BJ (cell line): ENCODE measurements around the gene AMOTL1. TPM values are rescaled to one million over a fixed set of nuclear protein-coding genes. Genes with fewer than 3 reads are reported as not detected.
"Not testable (repeated sequence)": the region's sequence is repeated elsewhere in the genome, so short reads cannot be mapped to it uniquely, and the experiment has no call there.

Source experiments
- CTCF ChIA-PET: fragments of 350-600 bp; formaldehyde crosslinking; extraction: SDS; loops from one replicate; lab custom pipeline; 2021; ENCODE audit warnings: antibody characterized with exemption, inconsistent platforms; lab: Yijun Ruan, JAX
- POLR2A ChIA-PET: fragments of 300-600 bp; sonication (Branson Sonifier 250); formaldehyde crosslinking; extraction: SDS; loops from one replicate; lab custom pipeline; 2021; ENCODE audit warnings: antibody characterized with exemption; lab: Charles Lee
- DNase-seq: peaks from one replicate; pipeline ENCODE4 v3.0.0-alpha.2; 2011; ENCODE audit warnings: low read depth
- H3K27me3 ChIP-seq: 2 replicates; pipeline ENCODE4 v1.6.0; 2011; ENCODE audit warnings: low read length; ENCODE audit not compliant: control insufficient read depth, insufficient read depth
- H3K36me3 ChIP-seq: 2 replicates; pipeline ENCODE4 v1.5.1; 2011; ENCODE audit warnings: low read length; ENCODE audit not compliant: control insufficient read depth, insufficient read depth
- H3K4me3 ChIP-seq: 2 replicates; pipeline ENCODE4 v1.5.1; 2011; ENCODE audit warnings: low read depth, mild to moderate bottlenecking, control low read depth, low read length
- polyA plus RNA-seq: library from polyadenylated mRNA; depleted of rRNA; stranded (reverse); fragments of >200 nt; gene quantifications from 2 replicates; pipeline ENCODE4 v1.2.3, GENCODE V29; 2011
- TF ChIP-seq, protein P1 (sequence below): IDR thresholded peaks from 2 replicates; pipeline ENCODE4 v1.5.1; 2011; ENCODE audit warnings: low read depth, mild to moderate bottlenecking, control low read depth, inconsistent platforms, low read length, moderate library complexity; ENCODE audit not compliant: insufficient read depth

Gene AMOTL1
- polyA plus RNA-seq, 1 experiment, result 25.5 TPM

DNA sequence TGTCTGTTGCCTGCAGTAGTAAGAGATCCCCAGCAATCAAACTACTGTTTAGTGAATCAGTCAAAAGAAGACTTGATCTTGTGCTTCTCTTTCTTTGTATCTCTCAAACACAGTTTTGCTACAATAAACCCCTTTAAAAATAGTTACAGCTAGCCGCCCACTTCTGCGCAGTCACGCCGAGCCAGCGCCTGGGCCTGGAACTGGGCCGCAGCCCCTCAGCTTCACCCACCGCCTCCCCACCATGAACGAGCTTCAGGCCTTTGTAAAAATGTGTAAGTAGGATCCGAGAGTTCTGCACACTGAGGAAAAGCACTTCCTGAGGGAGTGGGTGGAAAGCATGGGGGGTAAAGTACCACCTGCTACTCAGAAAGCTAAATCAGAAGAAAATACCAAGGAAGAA, 144.7 kb downstream of the AMOTL1 start:
- no peaks in the 10 kb centered on the region for H3K27me3 ChIP-seq
- ChIA-PET POLR2A (no interaction called here), CTCF (interaction anchor here (1.2 kb wide), 1 partner anchor 15 kb away, joined by 3 read pairs; no protein-coding TSS in a partner anchor)
- TF ChIP-seq, protein P1, sequence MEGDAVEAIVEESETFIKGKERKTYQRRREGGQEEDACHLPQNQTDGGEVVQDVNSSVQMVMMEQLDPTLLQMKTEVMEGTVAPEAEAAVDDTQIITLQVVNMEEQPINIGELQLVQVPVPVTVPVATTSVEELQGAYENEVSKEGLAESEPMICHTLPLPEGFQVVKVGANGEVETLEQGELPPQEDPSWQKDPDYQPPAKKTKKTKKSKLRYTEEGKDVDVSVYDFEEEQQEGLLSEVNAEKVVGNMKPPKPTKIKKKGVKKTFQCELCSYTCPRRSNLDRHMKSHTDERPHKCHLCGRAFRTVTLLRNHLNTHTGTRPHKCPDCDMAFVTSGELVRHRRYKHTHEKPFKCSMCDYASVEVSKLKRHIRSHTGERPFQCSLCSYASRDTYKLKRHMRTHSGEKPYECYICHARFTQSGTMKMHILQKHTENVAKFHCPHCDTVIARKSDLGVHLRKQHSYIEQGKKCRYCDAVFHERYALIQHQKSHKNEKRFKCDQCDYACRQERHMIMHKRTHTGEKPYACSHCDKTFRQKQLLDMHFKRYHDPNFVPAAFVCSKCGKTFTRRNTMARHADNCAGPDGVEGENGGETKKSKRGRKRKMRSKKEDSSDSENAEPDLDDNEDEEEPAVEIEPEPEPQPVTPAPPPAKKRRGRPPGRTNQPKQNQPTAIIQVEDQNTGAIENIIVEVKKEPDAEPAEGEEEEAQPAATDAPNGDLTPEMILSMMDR, result no peak
- no peak overlapping the region for H3K4me3 ChIP-seq
- no peak for DNase-seq
- no peaks in the 10 kb centered on the region for H3K36me3 ChIP-seq

DNA sequence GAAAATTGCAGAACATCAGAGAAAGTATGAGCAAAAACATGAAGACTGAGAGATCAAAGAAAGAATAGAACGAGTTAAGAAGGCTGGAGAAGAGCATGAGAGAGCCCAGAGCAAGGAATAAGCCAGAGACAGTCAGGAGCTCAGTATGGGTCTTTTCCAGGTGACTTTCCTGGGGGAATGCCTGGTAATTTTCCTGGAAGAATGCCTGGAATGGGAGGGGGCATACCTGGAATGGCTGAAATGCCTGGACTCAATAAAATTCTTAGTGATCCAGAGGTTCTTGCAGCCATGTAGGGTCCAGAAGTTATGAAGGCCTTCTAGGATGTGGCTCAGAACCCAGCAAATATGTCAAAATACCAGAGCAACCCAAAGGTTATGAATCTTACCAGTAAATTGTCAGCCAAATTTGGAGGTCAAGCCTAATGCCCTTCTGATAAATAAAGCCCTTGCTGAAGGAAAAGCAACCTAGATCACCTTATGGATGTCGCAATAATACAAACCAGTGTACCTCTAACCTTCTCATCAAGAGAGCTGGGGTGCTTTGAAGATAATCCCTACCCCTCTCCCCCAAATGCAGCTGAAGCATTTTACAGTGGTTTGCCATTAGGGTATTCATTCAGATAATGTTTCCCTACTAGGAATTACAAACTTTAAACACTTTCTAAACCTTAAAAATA, 145.7 kb downstream of the AMOTL1 start:
- H3K27me3 ChIP-seq, DNase-seq, H3K36me3 ChIP-seq, H3K4me3 ChIP-seq, POLR2A ChIA-PET: not testable (repeated sequence)
- CTCF ChIA-PET, result interaction anchor here (0.9 to 1.2 kb wide), 2 partner anchors 13 to 16 kb away, joined by 3 read pairs; no protein-coding TSS in a partner anchor

DNA sequence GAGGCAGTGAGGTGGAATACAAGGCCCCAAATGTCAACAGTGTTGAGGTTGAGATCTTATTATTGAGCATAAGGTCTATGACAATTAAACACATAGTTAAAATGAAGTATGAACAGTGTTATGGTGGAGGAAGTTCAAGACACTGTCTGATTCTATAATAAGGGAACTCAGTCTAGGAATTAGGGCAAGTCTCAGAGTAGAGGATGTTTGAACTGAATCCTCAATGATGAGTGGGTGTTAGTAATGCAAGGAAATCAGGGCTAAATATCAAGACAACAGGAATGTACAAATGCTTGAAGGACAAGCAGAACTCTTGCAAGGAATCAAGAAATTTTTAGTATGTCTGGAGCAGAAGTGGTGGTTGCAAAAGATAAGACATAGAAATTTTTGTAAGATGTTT, 152.2 kb downstream of the AMOTL1 start:
- Histone ChIP-seq H3K4me3 (no peak overlapping the region), H3K27me3 (no peaks in the 10 kb centered on the region), H3K36me3 (no peaks in the 10 kb centered on the region)
- CTCF ChIA-PET, result no interaction called here
- DNase-seq, result no peak
- TF ChIP-seq, protein P1, result no peak
- POLR2A ChIA-PET, result no interaction called here

DNA sequence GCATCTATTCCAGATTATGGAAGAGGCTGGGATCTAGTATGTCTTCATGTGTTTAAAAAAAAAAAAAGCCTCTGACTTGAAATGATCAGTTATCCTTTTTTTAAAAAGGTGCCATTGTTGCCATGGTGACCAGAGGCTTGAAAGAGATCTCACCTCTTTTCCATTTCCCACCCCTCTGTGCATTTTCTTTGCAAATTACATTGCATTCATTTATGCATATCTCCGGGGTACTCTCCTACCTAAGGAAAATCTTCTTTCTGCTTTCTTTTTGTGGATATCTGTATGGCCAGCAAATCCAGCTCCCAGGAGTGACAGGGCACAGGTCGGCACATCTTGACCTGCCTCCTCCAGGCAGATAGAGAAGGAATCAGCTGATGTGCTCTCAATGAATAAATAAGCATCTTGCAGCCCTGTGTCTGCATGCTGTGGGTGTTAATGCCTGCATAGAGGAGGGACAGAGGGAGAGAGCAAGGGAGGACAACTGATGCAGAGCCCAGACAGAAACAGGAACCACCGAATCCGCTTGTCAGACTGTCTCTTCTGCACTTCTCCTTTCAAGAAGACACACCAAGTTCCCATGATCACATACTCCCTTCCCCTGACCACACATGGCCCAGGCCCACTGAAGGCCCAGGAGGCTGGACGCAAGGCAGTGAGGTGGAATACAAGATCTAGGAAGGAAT, 154.3 kb downstream of the AMOTL1 start:
- TF ChIP-seq, protein P1, result no peak
- CTCF ChIA-PET, result no interaction called here

DNA sequence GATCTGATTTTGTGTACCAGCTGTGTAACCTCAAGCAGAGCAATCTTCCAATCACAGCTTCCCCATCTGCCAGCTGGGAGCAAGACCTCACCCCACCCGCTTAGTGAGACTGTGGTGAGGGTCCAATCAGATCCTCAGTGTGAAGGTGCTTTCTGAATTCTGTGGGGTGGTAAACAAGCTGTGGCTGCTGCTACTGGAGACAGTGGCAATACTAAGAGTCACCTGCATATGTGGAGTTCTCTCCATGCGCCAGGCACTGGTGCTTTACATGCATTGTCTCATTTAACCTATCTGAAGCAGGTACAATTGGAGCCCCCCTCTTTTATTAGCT, 154.8 kb downstream of the AMOTL1 start:
- TF ChIP-seq, protein P1, result no peak
- CTCF ChIA-PET, result no interaction called here
- H3K36me3 ChIP-seq, result no peaks in the 10 kb centered on the region
- POLR2A ChIA-PET, result no interaction called here
- H3K4me3 ChIP-seq, result no peak overlapping the region
- no peaks in the 10 kb centered on the region for H3K27me3 ChIP-seq
- DNase-seq, result no peak

More for the DNA sequence above, 154.3 kb downstream of the AMOTL1 start:
- DNase-seq, result no peak
- Histone ChIP-seq H3K36me3 (no peaks in the 10 kb centered on the region), H3K4me3 (no peak overlapping the region), H3K27me3 (no peaks in the 10 kb centered on the region)
- POLR2A ChIA-PET, result no interaction called here

DNA sequence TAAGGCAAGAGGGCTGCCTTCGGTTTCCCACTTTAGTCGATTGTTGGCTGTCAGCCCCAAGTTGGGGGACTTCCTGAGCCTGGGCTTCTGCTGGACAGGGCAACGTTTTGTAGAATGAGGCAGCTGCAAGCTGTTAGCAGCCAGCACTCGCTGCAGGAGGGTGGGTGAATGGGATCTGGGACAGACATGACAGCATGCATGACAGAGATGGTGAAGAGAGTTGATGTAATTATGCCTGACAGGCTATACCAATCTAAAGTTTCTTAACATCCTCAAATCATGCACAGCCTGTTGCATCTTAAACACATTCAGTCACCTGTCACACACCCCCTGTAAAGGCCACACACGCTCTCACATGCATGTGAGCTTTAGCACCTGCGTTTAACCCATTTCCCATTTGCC, 156.0 kb downstream of the AMOTL1 start:
- POLR2A ChIA-PET, result no interaction called here
- no peak for DNase-seq
- Histone ChIP-seq H3K36me3 (no peaks in the 10 kb centered on the region), H3K27me3 (no peaks in the 10 kb centered on the region), H3K4me3 (no peak overlapping the region)
- TF ChIP-seq, protein P1, result no peak
- CTCF ChIA-PET, result interaction anchor here (1.0 kb wide), 1 partner anchor 139 kb away, joined by 3 read pairs; no protein-coding TSS in a partner anchor
